KOPT-K1 (cell line): ENCODE measurements around the gene CCL21.

Source experiments
- H3K27ac ChIP-seq: fragments of 200-600 bp; sonication (generic); 2 replicates; pipeline ENCODE4 v1.5.1; 2016; ENCODE audit warnings: antibody characterized with exemption, mild to moderate bottlenecking, low read depth, low read length; ENCODE audit not compliant: poor library complexity, severe bottlenecking
- H3K36me3 ChIP-seq: fragments of 200-600 bp; sonication (generic); 2 replicates; pipeline ENCODE4 v1.5.1; 2017; ENCODE audit warnings: antibody characterized with exemption, mild to moderate bottlenecking, low read length, moderate library complexity; ENCODE audit not compliant: insufficient read depth
- H3K9me3 ChIP-seq: fragments of 200-600 bp; sonication (generic); 2 replicates; pipeline ENCODE4 v1.5.1; 2017; ENCODE audit warnings: antibody characterized with exemption, low read length, mild to moderate bottlenecking; ENCODE audit not compliant: insufficient read depth, poor library complexity, severe bottlenecking

CCL21 gene

GRCh38 chr9:34717996-34718614, 8.2 kb upstream of the CCL21 start:
- H3K9me3 ChIP-seq, result no peaks in the 10 kb centered on the region
- H3K36me3 ChIP-seq, result no peaks in the 10 kb centered on the region
- no peak overlapping the region for H3K27ac ChIP-seq

DNA sequence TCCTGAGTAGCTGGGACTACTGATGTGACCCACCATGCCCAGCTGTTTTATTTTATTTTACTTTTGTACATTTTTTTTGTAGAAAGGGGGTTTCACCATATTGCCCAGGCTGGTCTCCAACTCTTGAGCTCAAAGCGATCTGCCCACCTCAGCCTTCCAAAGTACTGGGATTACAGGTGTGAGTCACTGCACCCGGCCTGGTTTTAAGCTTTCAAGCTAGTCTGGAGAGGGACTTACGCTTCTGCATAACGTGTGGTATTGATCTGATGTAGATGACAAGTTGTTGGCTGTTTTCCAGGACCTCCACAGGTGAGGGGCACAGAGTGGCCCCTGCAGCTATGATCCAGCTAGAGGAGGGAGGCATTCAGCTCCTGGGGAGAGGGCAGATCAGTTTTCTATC, 6.8 kb upstream of the CCL21 start:
- no peaks in the 10 kb centered on the region for H3K9me3 ChIP-seq
- H3K27ac ChIP-seq, result no peak overlapping the region
- H3K36me3 ChIP-seq, result no peaks in the 10 kb centered on the region

- Histone ChIP-seq H3K36me3 (no peaks in the 10 kb centered on the region), H3K9me3 (no peaks in the 10 kb centered on the region), H3K27ac (no peak overlapping the region)
These were observed 5.8 kb upstream of the CCL21 start for GRCh38 chr9:34715639-34716215.

- Histone ChIP-seq H3K27ac (no peak overlapping the region), H3K9me3 (no peaks in the 10 kb centered on the region), H3K36me3 (no peaks in the 10 kb centered on the region)
These were observed 4.1 kb upstream of the CCL21 start for GRCh38 chr9:34714007-34714406.

GRCh38 chr9:34712140-34712539, 2.2 kb upstream of the CCL21 start:
- H3K27ac ChIP-seq, result no peak overlapping the region

DNA sequence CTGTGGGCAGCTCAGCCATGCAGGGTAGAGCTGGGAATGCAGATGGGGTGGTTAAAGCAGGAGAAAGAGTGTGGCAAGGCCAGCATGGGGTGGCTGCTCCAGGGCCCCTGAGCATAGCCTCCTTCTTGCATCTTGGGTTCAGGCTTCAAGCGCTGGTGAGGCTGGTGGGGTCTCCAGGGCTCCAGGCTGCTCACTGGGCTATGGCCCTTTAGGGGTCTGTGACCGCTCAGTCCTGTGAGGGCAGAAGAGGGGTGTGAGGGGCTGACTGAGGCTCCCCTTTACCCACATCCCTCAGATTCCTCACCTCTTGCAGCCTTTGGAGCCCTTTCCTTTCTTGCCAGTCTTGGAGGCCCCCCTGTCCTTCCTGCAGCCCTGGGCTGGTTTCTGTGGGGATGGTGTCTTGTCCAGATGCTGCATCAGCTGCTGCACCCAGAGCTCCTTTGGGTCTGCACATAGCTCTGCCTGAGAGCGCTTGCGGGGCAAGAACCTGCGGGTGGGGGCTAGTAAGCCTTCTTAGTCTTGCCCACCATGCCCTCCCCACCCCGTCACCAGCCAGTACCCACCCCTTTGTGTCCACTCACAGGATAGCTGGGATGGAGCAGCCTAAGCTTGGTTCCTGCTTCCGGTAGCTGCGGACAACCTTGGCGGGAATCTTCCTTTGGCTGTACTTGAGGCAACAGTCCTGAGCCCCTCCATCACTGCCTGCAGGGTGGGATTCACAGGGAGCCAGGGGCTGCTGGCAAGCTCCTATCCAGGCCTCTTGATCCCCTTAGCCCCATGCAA, 549 bp downstream of the CCL21 start:
- Histone ChIP-seq H3K9me3 (no peaks in the 10 kb centered on the region), H3K36me3 (no peaks in the 10 kb centered on the region), H3K27ac (no peak overlapping the region)

More at GRCh38 chr9:34712140-34712539, 2.2 kb upstream of the CCL21 start:
- no peaks in the 10 kb centered on the region for H3K36me3 ChIP-seq
- no peaks in the 10 kb centered on the region for H3K9me3 ChIP-seq

- H3K9me3 ChIP-seq, result no peaks in the 10 kb centered on the region
- H3K27ac ChIP-seq, result no peak overlapping the region
- H3K36me3 ChIP-seq, result no peaks in the 10 kb centered on the region
These were observed 2.8 kb downstream of the CCL21 start for GRCh38 chr9:34707130-34707529.

DNA sequence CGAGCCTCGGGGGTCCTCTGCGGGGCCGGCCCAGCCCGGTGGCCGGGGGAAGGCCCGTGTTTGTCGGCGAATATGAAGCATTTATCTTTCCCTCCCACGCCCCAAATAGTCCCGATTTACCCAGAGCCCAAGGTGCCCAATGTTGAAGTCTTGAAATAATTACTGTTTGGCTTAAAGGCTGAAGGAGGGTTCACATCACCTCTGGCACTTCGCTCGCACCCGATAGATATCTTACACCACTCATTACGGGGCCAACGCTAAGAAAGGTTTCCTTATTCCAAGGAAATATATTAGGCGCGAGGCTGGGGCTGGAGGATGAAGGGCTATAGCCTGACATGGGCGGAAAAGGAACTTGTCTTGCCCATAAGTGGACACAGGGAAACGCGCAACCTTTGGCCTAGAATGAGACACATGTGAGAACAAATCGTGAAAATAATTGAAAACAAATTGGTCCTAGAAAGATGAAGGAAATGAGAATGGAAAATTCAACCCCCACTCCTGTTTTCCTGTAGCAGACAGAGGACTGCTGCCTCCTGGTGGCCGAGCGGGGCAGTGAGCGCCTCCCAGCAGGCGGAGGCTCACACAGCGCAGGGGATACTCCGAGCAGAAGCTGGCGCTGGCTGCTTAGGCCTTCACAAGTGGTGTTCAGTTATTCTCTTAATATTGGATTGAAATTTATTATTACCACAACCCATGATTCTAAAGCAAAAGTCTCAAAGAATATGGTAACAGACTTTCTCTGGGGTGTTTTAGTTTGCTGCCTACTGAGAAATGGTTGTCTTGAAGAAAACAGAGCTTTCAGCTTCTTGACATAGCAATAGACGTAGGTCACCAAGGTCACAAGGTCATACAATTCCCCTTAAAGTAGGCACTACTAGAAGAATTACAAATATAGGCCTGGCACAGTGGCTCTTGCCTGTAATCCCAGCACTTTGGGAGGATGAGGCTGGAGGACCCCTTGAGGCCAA, 7.9 kb downstream of the CCL21 start:
- Histone ChIP-seq H3K9me3 (no peaks in the 10 kb centered on the region), H3K27ac (no peak overlapping the region), H3K36me3 (no peaks in the 10 kb centered on the region)

- Histone ChIP-seq H3K36me3 (no peaks in the 10 kb centered on the region), H3K9me3 (no peaks in the 10 kb centered on the region), H3K27ac (no peak overlapping the region)
These were observed 8.7 kb downstream of the CCL21 start for GRCh38 chr9:34701023-34701768.

- no peaks in the 10 kb centered on the region for H3K9me3 ChIP-seq
- no peaks in the 10 kb centered on the region for H3K36me3 ChIP-seq
- H3K27ac ChIP-seq, result no peak overlapping the region
These were observed 15.1 kb downstream of the CCL21 start for GRCh38 chr9:34694811-34695210.

DNA sequence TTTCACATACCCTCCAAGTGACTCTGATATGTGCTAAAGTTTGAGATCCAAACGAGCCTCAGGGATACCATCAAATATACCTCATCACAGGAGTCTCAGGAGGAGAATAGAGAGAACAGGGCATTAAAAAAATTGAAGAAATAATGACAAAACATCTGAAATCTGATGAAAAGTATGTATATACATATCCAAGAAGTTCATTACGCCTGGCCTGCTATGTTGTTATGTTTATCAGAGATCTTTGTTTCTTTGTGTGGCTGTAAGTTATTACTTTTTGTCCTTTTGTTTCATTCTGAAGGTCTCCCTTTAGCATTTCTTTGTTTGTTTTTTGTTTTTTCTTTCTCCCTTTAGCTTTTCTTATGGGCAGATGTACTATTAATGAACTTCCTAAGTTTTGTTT, 16.4 kb downstream of the CCL21 start:
- no peaks in the 10 kb centered on the region for H3K9me3 ChIP-seq
- H3K36me3 ChIP-seq, result no peaks in the 10 kb centered on the region
- H3K27ac ChIP-seq, result no peak overlapping the region

DNA sequence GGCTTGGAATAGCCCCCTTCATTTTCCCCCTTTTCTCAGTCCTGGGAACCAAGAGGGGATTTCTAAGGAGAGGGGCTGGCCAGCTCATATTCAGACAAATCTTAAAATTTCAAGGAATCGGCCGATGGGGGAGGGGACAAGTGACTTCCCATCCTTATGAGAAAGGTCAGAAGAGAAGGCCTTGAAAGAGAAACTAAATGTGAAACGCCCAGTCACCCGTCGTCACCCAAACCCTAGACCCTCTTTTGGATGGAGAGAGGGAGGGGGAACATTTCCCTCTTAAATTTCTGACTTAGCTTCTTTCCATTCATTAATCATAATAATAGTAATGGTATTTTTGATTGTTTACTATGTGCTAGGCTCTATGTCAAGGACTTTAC, 18.0 kb downstream of the CCL21 start:
- no peaks in the 10 kb centered on the region for H3K9me3 ChIP-seq
- H3K36me3 ChIP-seq, result no peaks in the 10 kb centered on the region
- no peak overlapping the region for H3K27ac ChIP-seq

DNA sequence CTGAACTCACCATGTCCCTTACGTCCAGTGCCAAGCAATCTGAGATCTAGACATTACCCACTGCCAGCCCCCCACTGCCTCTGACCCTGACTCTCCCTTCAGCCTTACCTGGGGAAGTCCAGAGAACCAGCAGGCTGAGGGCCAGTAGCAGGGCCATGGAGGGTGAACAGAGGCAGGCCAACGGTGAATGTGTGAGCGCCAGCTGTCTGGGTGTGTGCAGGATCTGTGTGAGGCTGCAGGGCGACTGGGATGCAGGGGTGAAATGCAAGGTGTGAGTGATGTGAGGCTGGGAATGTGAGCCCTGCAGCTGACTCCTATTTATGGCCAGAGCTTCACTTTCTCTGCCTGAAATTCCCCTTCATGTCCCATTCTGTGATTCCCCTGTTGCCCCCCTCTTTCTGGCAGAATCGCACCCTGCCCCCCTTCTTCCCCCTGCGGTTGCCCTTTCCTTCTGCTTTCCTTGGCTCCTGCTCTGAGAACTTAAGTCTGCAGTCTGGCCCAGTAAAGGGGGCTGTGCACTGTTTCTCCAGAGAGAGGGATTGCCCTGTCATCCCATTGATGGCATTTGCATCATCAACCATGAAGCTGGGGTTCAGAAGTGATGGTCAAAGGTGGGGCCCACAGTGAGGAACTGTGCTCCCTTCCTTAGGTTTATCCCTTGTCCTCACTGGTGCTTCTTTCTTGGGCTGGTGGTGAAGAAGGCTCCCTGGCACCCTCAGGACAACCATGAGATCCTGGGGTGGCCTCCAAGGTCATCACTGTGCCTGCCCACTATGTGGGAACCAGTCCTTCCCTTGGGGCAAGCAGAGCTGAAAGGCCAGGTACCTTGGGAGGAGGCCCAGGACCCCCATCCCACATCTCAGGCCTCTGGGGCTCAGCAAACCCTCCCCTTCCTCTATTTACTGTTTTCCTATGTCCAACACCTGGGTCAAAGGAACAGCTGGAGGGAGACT, 18.7 kb downstream of the CCL21 start, which contains the start of gene CCL19:
CCL19 (minus strand) TSS at position 294 of the 953 bp plus-strand sequence; CDS start at position 157, 137 bp downstream.
- H3K36me3 ChIP-seq, result no peaks in the 10 kb centered on the region
- no peaks in the 10 kb centered on the region for H3K9me3 ChIP-seq
- H3K27ac ChIP-seq, result no peak within 1 kb of the TSS
